Stomach (tissue), 9 donors: ENCODE measurements around the gene PPP1R16B. TPM values are rescaled to one million over a fixed set of nuclear protein-coding genes. Genes with fewer than 3 reads are reported as not detected.

Experiments
- DNase-seq, 2 donors: peaks; one replicate each; pipeline versions ENCODE4 v3.0.0 to v3.0.0-alpha.2; 2013 to 2019
- H3K27ac ChIP-seq, 5 donors: fragments of 200-600 bp in 4 of 5; sonication (generic) in 4 of 5; one replicate each; pipeline ENCODE4 v1.5.1; 2013 to 2019; ENCODE audit warnings: mild to moderate bottlenecking in 1 of 5, moderate library complexity in 1 of 5
- H3K27me3 ChIP-seq, 3 donors: fragments of 200-600 bp; sonication (generic); one replicate each; pipeline ENCODE4 v1.5.1; 2017 to 2019; ENCODE audit warnings: mixed run types in 1 of 3
- H3K36me3 ChIP-seq, 4 donors: fragments of 200-600 bp; sonication (generic); 1 replicate in 3 of 4; 2 replicates in 1 of 4; pipeline ENCODE4 v1.5.1; 2016 to 2019
- H3K4me1 ChIP-seq, 4 donors: fragments of 200-600 bp; sonication (generic); one replicate each; pipeline ENCODE4 v1.5.1; 2016 to 2019
- H3K4me3 ChIP-seq, 4 donors: fragments of 200-600 bp; sonication (generic) in 3 of 4; one replicate each; pipeline ENCODE4 v1.5.1; 2016 to 2019; ENCODE audit warnings: mild to moderate bottlenecking in 1 of 4
- H3K9me3 ChIP-seq, 4 donors: fragments of 200-600 bp; sonication (generic); one replicate each; pipeline ENCODE4 v1.5.1; 2016 to 2019
- CTCF ChIP-seq, 7 experiments: fragments of 450-650 bp in 4 of 7; fragments of 200-600 bp in 3 of 7; sonication (generic) in 3 of 7; IDR thresholded peaks; one replicate each; pipeline ENCODE4 v1.5.1; 2016 to 2019; ENCODE audit warnings: antibody characterized with exemption in 7 of 7, control low read depth in 2 of 7, mild to moderate bottlenecking in 1 of 7
- EP300 ChIP-seq: sonication (generic); formaldehyde crosslinking; IDR thresholded peaks from one replicate; pipeline ENCODE4 v1.6.1; 2017; ENCODE audit warnings: antibody characterized with exemption
- POLR2A ChIP-seq, 4 donors: fragments of 450-650 bp; IDR thresholded peaks; one replicate each; pipeline ENCODE4 v1.6.1; 2016; ENCODE audit warnings: antibody characterized with exemption in 4 of 4, control low read depth in 2 of 4, mild to moderate bottlenecking in 1 of 4, moderate library complexity in 1 of 4
- POLR2AphosphoS5 ChIP-seq, 3 donors: sonication (generic); formaldehyde crosslinking; IDR thresholded peaks; one replicate each; pipeline ENCODE4 v1.6.1; 2016; ENCODE audit warnings: antibody characterized with exemption in 3 of 3
- WGBS, 5 donors: extraction: QIAGEN DNeasy Blood & Tissue Kit in 3 of 5; methylation state at CpG; one replicate each; pipeline versions ENCODE4 v1.1.5 to v1.1.7; 2013 to 2018; 5-methylcytosine and 5-hydroxymethylcytosine counted together
- intact Hi-C: fragments of 100-400 bp; cut with DNase I; formaldehyde crosslinking; loops from one replicate; pipeline ENCODE4 v1.15.1; 2023; ENCODE audit warnings: low total_unique reads
- polyA plus RNA-seq, 3 donors: library from polyadenylated mRNA; stranded (reverse); fragments of 200-250 nt; gene quantifications; one replicate each; pipeline ENCODE4 v1.2.3, GENCODE V29; 2013
- total RNA-seq, 5 donors: library from RNA; depleted of rRNA; stranded (reverse); fragments of >200 nt; gene quantifications; one replicate each; pipeline versions ENCODE4 v1.1.0 to v1.2.3, GENCODE V29; 2014 to 2016
- donor health status: healthy with polysubstance abuse.
- donor health status: Bipolar disorder and iron deficiency.
- donor health status: healthy.

The PPP1R16B gene
- total and polyA plus RNA-seq, 8 donors, result 1.2 to 18.7 (median 6.2) TPM

- H3K36me3 ChIP-seq, result peaks cover 0 to 43% (median 6%) of the 10 kb centered on the region in 4 donors
- DNase-seq, result no peak
- WGBS, 5 donors, result 72 to 96% (median 87%) methylated on average over 3 of the region's 3 CpGs
Measured at GRCh38 chr20:38945012-38945411, 139.5 kb downstream of the PPP1R16B start.

GRCh38 chr20:38946836-38947235, 141.3 kb downstream of the PPP1R16B start:
- no peaks in the 10 kb centered on the region for H3K9me3 ChIP-seq
- H3K36me3 ChIP-seq, result peaks cover 0 to 60% (median 9%) of the 10 kb centered on the region in 4 donors
- H3K4me3 ChIP-seq, result no peak overlapping the region
- DNase-seq, result no peak
- TF ChIP-seq POLR2AphosphoS5 (IDR thresholded peaks at IDR 0.05) (no peak), CTCF (IDR thresholded peaks at IDR 0.05) (no peak), POLR2A (IDR thresholded peaks at IDR 0.05) (no peak), EP300 (no peak)
- no peaks in the 10 kb centered on the region for H3K27me3 ChIP-seq
- H3K27ac ChIP-seq, result no peak overlapping the region
- no peaks in the 10 kb centered on the region for H3K4me1 ChIP-seq
- 83 to 95% (median 91%) methylated on average over 3 of the region's 3 CpGs for WGBS, 5 donors
- intact Hi-C loops, result no loop called here

More at GRCh38 chr20:38945012-38945411, 139.5 kb downstream of the PPP1R16B start:
- Histone ChIP-seq H3K27me3 (no peaks in the 10 kb centered on the region), H3K4me1 (no peaks in the 10 kb centered on the region), H3K27ac (no peak overlapping the region), H3K9me3 (no peaks in the 10 kb centered on the region), H3K4me3 (no peak overlapping the region)
- TF ChIP-seq EP300, result no peak
- no peak for TF ChIP-seq POLR2A (IDR thresholded peaks at IDR 0.05)
- TF ChIP-seq POLR2AphosphoS5 (IDR thresholded peaks at IDR 0.05), result no peak
- no peak for TF ChIP-seq CTCF (IDR thresholded peaks at IDR 0.05)
- intact Hi-C loops, result no loop called here

- no peaks in the 10 kb centered on the region for H3K9me3 ChIP-seq
- no peaks in the 10 kb centered on the region for H3K4me1 ChIP-seq
- no peak for DNase-seq
- intact Hi-C loops, result no loop called here
- H3K4me3 ChIP-seq, result no peak overlapping the region
- 75 to 86% (median 83%) methylated on average over 7 of the region's 7 CpGs for WGBS, 5 donors
- no peak overlapping the region for H3K27ac ChIP-seq
- no peaks in the 10 kb centered on the region for H3K27me3 ChIP-seq
- no peak for TF ChIP-seq POLR2AphosphoS5 (IDR thresholded peaks at IDR 0.05)
- no peak for TF ChIP-seq EP300
- peaks cover 0 to 70% (median 13%) of the 10 kb centered on the region in 4 donors for H3K36me3 ChIP-seq
Measured at GRCh38 chr20:38947931-38948362, 142.4 kb downstream of the PPP1R16B start.

- 69 to 100% (median 77%) methylated on average over 2 of the region's 2 CpGs for WGBS, 5 donors
- no peak for DNase-seq
- H3K36me3 ChIP-seq, result peaks cover 0 to 63% (median 11%) of the 10 kb centered on the region in 4 donors
- intact Hi-C loops, result no loop called here
- TF ChIP-seq POLR2AphosphoS5 (IDR thresholded peaks at IDR 0.05), result no peak
- no peak for TF ChIP-seq CTCF (IDR thresholded peaks at IDR 0.05)
- no peak for TF ChIP-seq POLR2A (IDR thresholded peaks at IDR 0.05)
- no peak for TF ChIP-seq EP300
- no peaks in the 10 kb centered on the region for H3K27me3 ChIP-seq
- no peaks in the 10 kb centered on the region for H3K9me3 ChIP-seq
- H3K27ac ChIP-seq, result no peak overlapping the region
- no peaks in the 10 kb centered on the region for H3K4me1 ChIP-seq
- H3K4me3 ChIP-seq, result no peak overlapping the region
Measured at GRCh38 chr20:38950254-38950653, 144.8 kb downstream of the PPP1R16B start.

- Histone ChIP-seq H3K4me3 (no peak overlapping the region), H3K27me3 (no peaks in the 10 kb centered on the region), H3K27ac (no peak overlapping the region), H3K36me3 (peaks cover 0 to 63% (median 11%) of the 10 kb centered on the region in 4 donors), H3K4me1 (no peaks in the 10 kb centered on the region), H3K9me3 (no peaks in the 10 kb centered on the region)
- WGBS, 5 donors, result 95 to 98% (median 97%) methylated on average over 9 of the region's 9 CpGs
- intact Hi-C loops, result no loop called here
- no peak for DNase-seq
- TF ChIP-seq POLR2A (IDR thresholded peaks at IDR 0.05), result no peak
- TF ChIP-seq EP300, result no peak
- no peak for TF ChIP-seq CTCF (IDR thresholded peaks at IDR 0.05)
- no peak for TF ChIP-seq POLR2AphosphoS5 (IDR thresholded peaks at IDR 0.05)
Measured at GRCh38 chr20:38951611-38952010, 146.1 kb downstream of the PPP1R16B start.
